A549 (cell line): Measurements from ENCODE around the gene IER5L. TPM values are rescaled to one million over a fixed set of nuclear protein-coding genes. Genes with fewer than 3 reads are reported as not detected.
A peak's percentile ranks its signal among the peaks of the same experiment; 100 is the strongest.

Experiments used
- ATAC-seq, 2 experiments: fragments of 200-7000 bp in 1 of 2; fragments of >200 bp in 1 of 2; cut with Nextera tagmentation in 1 of 2; cut with Tn5 transposase in 1 of 2; 3 replicates each; pipeline versions ENCODE4 v1.8.0 to v1.9.1; 2018 to 2020; ENCODE audit warnings: mild to moderate bottlenecking in 1 of 2, moderate library complexity in 1 of 2
- CTCF ChIA-PET: fragments of 300-600 bp; sonication (Branson Sonifier 250); formaldehyde crosslinking; extraction: SDS; loops from one replicate; lab custom pipeline; 2021; ENCODE audit warnings: antibody characterized with exemption, inconsistent platforms; lab: Yijun Ruan, JAX
- POLR2A ChIA-PET: fragments of 350-600 bp; formaldehyde crosslinking; extraction: SDS; loops from one replicate; lab custom pipeline; 2021; ENCODE audit warnings: antibody characterized with exemption, inconsistent platforms; lab: Yijun Ruan, JAX
- DNase-seq, 2 experiments: peaks; one replicate each; pipeline versions ENCODE4 v3.0.0 to v3.0.0-alpha.2; 2011 to 2016; ENCODE audit warnings: low read depth in 1 of 2, low spot score in 1 of 2
- FAIRE-seq: peaks from 2 replicates; lab custom pipeline; 2011; peaks lifted over from hg19 to GRCh38; lab: Jason Lieb, UNC
- H3K27ac ChIP-seq, 2 experiments: fragments of >200 bp; sonication (Bioruptor Twin); formaldehyde crosslinking; 3 replicates each; pipeline ENCODE4 v1.5.1; 2016 to 2017
- H3K4me1 ChIP-seq: fragments of >200 bp; sonication (Bioruptor Twin); formaldehyde crosslinking; 3 replicates; pipeline ENCODE4 v1.6.1; 2016
- H3K4me2 ChIP-seq: fragments of >200 bp; sonication (Bioruptor Twin); formaldehyde crosslinking; 3 replicates; pipeline ENCODE4 v1.6.1; 2016
- H3K4me3 ChIP-seq: fragments of >200 bp; sonication (Bioruptor Twin); formaldehyde crosslinking; 3 replicates; pipeline ENCODE4 v1.5.1; 2016
- H3K9me3 ChIP-seq: fragments of >200 bp; sonication (Bioruptor Twin); formaldehyde crosslinking; 3 replicates; pipeline ENCODE4 v1.6.1; 2016
- CBX8 ChIP-seq: fragments of 200-600 bp; sonication (generic); IDR thresholded peaks from 2 replicates; pipeline ENCODE4 v1.6.1; 2016
- CHD2 ChIP-seq: fragments of 150-350 bp; IDR thresholded peaks from 2 replicates; pipeline ENCODE4 v1.6.1; 2014; ENCODE audit warnings: low read length; ENCODE audit not compliant: partially characterized antibody
- CHD4 ChIP-seq: fragments of 200-600 bp; sonication (generic); IDR thresholded peaks from 2 replicates; pipeline ENCODE4 v1.6.1; 2016; ENCODE audit warnings: antibody characterized with exemption, mild to moderate bottlenecking, borderline replicate concordance
- EHMT2 ChIP-seq: fragments of 200-600 bp; sonication (generic); IDR thresholded peaks from 2 replicates; pipeline ENCODE4 v1.6.1; 2016; ENCODE audit warnings: antibody characterized with exemption, low read depth, mild to moderate bottlenecking, moderate library complexity
- ESRRA ChIP-seq: fragments of 150-350 bp; IDR thresholded peaks from 2 replicates; pipeline ENCODE4 v1.6.1; 2014; ENCODE audit warnings: mild to moderate bottlenecking, low read length, borderline replicate concordance
- FOSL2 ChIP-seq, 2 experiments: fragments of 450-650 bp in 1 of 2; fragments of >200 bp in 1 of 2; sonication (Bioruptor Twin) in 1 of 2; formaldehyde crosslinking; IDR thresholded peaks; 2 replicates each; pipeline versions ENCODE4 v1.5.0 to v1.6.1; 2016 to 2020; ENCODE audit warnings: mild to moderate bottlenecking in 1 of 2, moderate library complexity in 1 of 2
- HDAC2 ChIP-seq: fragments of 200-600 bp; sonication (generic); IDR thresholded peaks from 2 replicates; pipeline ENCODE4 v1.6.1; 2016
- HOXB13 ChIP-seq: fragments of 250-450 bp; sonication (Bioruptor Pico); IDR thresholded peaks from 2 replicates; pipeline ENCODE4 v1.5.0; 2020; ENCODE audit warnings: low read depth, mild to moderate bottlenecking, moderate library complexity
- JUNB ChIP-seq: fragments of >200 bp; sonication (Bioruptor Twin); formaldehyde crosslinking; IDR thresholded peaks from 2 replicates; pipeline ENCODE4 v1.6.1; 2016
- KDM1A ChIP-seq: fragments of 200-600 bp; sonication (generic); IDR thresholded peaks from 2 replicates; pipeline ENCODE4 v1.6.1; 2016; ENCODE audit warnings: low read depth, mild to moderate bottlenecking
- MAFK ChIP-seq: fragments of 450-650 bp; IDR thresholded peaks from 2 replicates; pipeline ENCODE4 v1.6.1; 2014; ENCODE audit not compliant: partially characterized antibody
- MAZ ChIP-seq: fragments of 150-350 bp; IDR thresholded peaks from 2 replicates; pipeline ENCODE4 v1.6.1; 2014; ENCODE audit warnings: antibody characterized with exemption, low read depth, low read length, borderline replicate concordance
- NFE2L2 ChIP-seq: fragments of 150-350 bp; conservative IDR thresholded peaks from 2 replicates; pipeline ENCODE4 v1.6.1; 2014; ENCODE audit warnings: low read length
- NPAS2 ChIP-seq: fragments of 250-450 bp; sonication (Bioruptor Pico); IDR thresholded peaks from 2 replicates; pipeline ENCODE4 v1.8.0; 2022; ENCODE audit warnings: mild to moderate bottlenecking, moderate library complexity, borderline replicate concordance
- NR3C1 ChIP-seq: fragments of >200 bp; sonication (Bioruptor Twin); formaldehyde crosslinking; IDR thresholded peaks from 3 replicates; pipeline ENCODE4 v1.6.1; 2017
- PHF8 ChIP-seq: fragments of 200-600 bp; sonication (generic); IDR thresholded peaks from 2 replicates; pipeline ENCODE4 v1.6.1; 2016; ENCODE audit warnings: low read depth, mild to moderate bottlenecking, antibody characterized with exemption, moderate library complexity, borderline replicate concordance
- POLR2A ChIP-seq: IDR thresholded peaks from 2 replicates; pipeline ENCODE4 v1.6.1; 2012; ENCODE audit warnings: mild to moderate bottlenecking, low read length
- RARB ChIP-seq: fragments of 250-450 bp; sonication (Bioruptor Pico); IDR thresholded peaks from 2 replicates; pipeline ENCODE4 v1.8.0; 2021; ENCODE audit warnings: mild to moderate bottlenecking, moderate library complexity
- RFX5 ChIP-seq: fragments of 450-650 bp; IDR thresholded peaks from 2 replicates; pipeline ENCODE4 v1.7.1; 2014; ENCODE audit warnings: antibody characterized with exemption, mild to moderate bottlenecking, moderate library complexity
- SMC3 ChIP-seq: fragments of >200 bp; sonication (Bioruptor Twin); formaldehyde crosslinking; IDR thresholded peaks from 3 replicates; pipeline ENCODE4 v1.6.1; 2018; ENCODE audit warnings: inconsistent platforms
- SREBF2 ChIP-seq: fragments of 450-650 bp; IDR thresholded peaks from 2 replicates; pipeline ENCODE4 v1.6.1; 2014; ENCODE audit warnings: mild to moderate bottlenecking, moderate library complexity
- ZC3H11A ChIP-seq: fragments of 450-650 bp; IDR thresholded peaks from 2 replicates; pipeline ENCODE4 v1.6.1; 2014; ENCODE audit warnings: antibody characterized with exemption, mild to moderate bottlenecking
- ZFP36 ChIP-seq: fragments of 450-650 bp; IDR thresholded peaks from 2 replicates; pipeline ENCODE4 v1.6.1; 2014; ENCODE audit warnings: borderline replicate concordance; ENCODE audit not compliant: partially characterized antibody
- ZSCAN20 ChIP-seq: fragments of 250-450 bp; sonication (Bioruptor Pico); IDR thresholded peaks from 2 replicates; pipeline ENCODE4 v1.8.0; 2022; ENCODE audit warnings: mild to moderate bottlenecking, moderate library complexity
- WGBS: methylation state at CpG from one replicate; pipeline ENCODE4 v1.1.6; 2017; ENCODE audit errors: missing lambda C conversion rate; 5-methylcytosine and 5-hydroxymethylcytosine counted together
- polyA plus RNA-seq, 4 experiments: library from polyadenylated mRNA; depleted of rRNA in 3 of 4; stranded (reverse); fragments of >200 nt; fragmentation: RNase III in 1 of 4; extraction: RNeasy Plus Mini Kit Qiagen cat#74134 plus additional on column Dnase treatment in 1 of 4; gene quantifications; 2 replicates in 3 of 4; 3 replicates in 1 of 4; pipeline ENCODE4 v1.2.3, GENCODE V29; 2011 to 2017
- TF ChIP-seq, protein P1 (sequence below): fragments of 200-600 bp; sonication (generic); IDR thresholded peaks from 2 replicates; pipeline ENCODE4 v1.6.1; 2016; ENCODE audit warnings: antibody characterized with exemption, mild to moderate bottlenecking, moderate library complexity
- TF ChIP-seq, protein P2 (sequence below): fragments of >200 bp; sonication (Bioruptor Twin); formaldehyde crosslinking; IDR thresholded peaks from 2 replicates; pipeline ENCODE4 v1.6.1; 2016
- TF ChIP-seq, protein P3 (sequence below): IDR thresholded peaks from 2 replicates; pipeline ENCODE4 v1.6.1; 2012

IER5L gene
- polyA plus RNA-seq, 2 of the 4 experiments (the other 2 are of a cell fraction), result 25.1 to 67.5 TPM

DNA sequence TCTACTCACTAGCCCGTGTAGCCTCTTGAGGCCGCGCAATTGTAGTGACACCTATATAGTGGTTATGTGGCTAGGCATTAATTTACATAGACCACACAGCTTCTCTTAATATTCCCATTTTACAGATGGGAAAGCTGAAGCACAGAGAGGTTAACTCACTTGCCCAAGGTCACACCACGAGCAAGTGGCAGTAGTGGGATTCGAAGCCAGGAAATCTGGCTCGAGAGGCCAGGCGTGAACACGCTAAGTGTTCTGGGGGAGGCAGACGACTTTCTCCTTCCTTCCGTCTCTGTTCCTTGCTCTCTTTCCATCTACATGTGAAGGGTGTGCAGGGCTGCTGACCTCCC lies 49.8 kb upstream of the IER5L start:
- TF ChIP-seq SREBF2 (no peak), NFE2L2 (no peak), ESRRA (no peak), MAFK (no peak), CBX8 (no peak), HDAC2 (no peak), KDM1A (no peak), POLR2A (no peak), PHF8 (no peak), NR3C1 (no peak), FOSL2 (IDR thresholded peaks at IDR 0.05) (no peak), FOSL2 (CRISPR knock-in tag; IDR thresholded peaks at IDR 0.05) (no peak)
- TF ChIP-seq, protein P1, sequence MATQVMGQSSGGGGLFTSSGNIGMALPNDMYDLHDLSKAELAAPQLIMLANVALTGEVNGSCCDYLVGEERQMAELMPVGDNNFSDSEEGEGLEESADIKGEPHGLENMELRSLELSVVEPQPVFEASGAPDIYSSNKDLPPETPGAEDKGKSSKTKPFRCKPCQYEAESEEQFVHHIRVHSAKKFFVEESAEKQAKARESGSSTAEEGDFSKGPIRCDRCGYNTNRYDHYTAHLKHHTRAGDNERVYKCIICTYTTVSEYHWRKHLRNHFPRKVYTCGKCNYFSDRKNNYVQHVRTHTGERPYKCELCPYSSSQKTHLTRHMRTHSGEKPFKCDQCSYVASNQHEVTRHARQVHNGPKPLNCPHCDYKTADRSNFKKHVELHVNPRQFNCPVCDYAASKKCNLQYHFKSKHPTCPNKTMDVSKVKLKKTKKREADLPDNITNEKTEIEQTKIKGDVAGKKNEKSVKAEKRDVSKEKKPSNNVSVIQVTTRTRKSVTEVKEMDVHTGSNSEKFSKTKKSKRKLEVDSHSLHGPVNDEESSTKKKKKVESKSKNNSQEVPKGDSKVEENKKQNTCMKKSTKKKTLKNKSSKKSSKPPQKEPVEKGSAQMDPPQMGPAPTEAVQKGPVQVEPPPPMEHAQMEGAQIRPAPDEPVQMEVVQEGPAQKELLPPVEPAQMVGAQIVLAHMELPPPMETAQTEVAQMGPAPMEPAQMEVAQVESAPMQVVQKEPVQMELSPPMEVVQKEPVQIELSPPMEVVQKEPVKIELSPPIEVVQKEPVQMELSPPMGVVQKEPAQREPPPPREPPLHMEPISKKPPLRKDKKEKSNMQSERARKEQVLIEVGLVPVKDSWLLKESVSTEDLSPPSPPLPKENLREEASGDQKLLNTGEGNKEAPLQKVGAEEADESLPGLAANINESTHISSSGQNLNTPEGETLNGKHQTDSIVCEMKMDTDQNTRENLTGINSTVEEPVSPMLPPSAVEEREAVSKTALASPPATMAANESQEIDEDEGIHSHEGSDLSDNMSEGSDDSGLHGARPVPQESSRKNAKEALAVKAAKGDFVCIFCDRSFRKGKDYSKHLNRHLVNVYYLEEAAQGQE, result no peak
- TF ChIP-seq, protein P2, sequence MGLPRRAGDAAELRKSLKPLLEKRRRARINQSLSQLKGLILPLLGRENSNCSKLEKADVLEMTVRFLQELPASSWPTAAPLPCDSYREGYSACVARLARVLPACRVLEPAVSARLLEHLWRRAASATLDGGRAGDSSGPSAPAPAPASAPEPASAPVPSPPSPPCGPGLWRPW, result no peak
- TF ChIP-seq, all 56 proteins: peak for 0
- ATAC-seq, result no peak
- no peak overlapping the region for H3K4me2 ChIP-seq
- no peak for FAIRE-seq
- 94% methylated on average over 10 of the region's 10 CpGs for WGBS
- ChIA-PET POLR2A (interaction anchor here (1.3 kb wide), 1 partner anchor 50 kb away, joined by 4 read pairs; the partner anchor contains the start of gene IER5L), CTCF (interaction anchor here (1.0 to 1.3 kb wide), 2 partner anchors 9 to 54 kb away, joined by 3 to 6 read pairs; no protein-coding TSS in a partner anchor)
- no peaks in the 10 kb centered on the region for H3K9me3 ChIP-seq
- H3K4me1 ChIP-seq, result peaks cover 28% of the 10 kb centered on the region
- H3K27ac ChIP-seq, result peak overlapping the region in 1 of 2 experiments; percentile 65; a peak in 2 of 6 replicates
- no peak overlapping the region for H3K4me3 ChIP-seq
- no peak for DNase-seq

DNA sequence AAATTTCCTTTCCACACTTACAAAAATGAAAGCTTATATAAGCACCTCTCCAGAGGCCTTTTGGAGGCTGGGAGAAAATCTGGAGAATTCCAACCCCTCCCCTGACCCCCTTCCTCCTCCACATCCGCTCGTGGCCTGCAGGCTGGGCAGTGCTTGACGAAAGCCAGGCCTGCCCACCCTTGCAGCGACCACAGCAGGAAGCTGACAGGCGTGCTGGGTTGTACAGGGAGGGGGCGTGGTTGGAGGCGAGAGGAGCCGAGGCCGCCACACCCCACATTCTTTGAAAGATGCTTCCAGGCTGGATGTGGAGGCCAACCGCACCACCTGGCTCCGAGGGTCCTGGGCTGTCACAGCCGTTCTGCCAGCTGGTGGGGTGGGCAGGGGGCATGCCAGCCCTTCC lies 47.8 kb upstream of the IER5L start:
- ChIA-PET POLR2A (interaction anchor here (1.0 to 1.2 kb wide), 2 partner anchors 10 to 48 kb away, joined by 4 to 13 read pairs; partner anchors contain the start of gene IER5L), CTCF (interaction anchor here (0.7 to 0.8 kb wide), 2 partner anchors 23 to 52 kb away, joined by 3 read pairs; no protein-coding TSS in a partner anchor)
- FAIRE-seq, result no peak
- Histone ChIP-seq H3K27ac (peak overlapping the region; percentile 54 to 74), H3K9me3 (no peaks in the 10 kb centered on the region), H3K4me2 (peak overlapping the region; percentile 59), H3K4me1 (peaks cover 28% of the 10 kb centered on the region), H3K4me3 (no peak overlapping the region)
- WGBS, result 27% methylated on average over 9 of the region's 12 CpGs
- ATAC-seq, result peak; percentile 56 to 81; a peak in 4 of 6 replicates
- no peak for TF ChIP-seq ZFP36
- no peak for TF ChIP-seq RARB
- TF ChIP-seq, protein P3, sequence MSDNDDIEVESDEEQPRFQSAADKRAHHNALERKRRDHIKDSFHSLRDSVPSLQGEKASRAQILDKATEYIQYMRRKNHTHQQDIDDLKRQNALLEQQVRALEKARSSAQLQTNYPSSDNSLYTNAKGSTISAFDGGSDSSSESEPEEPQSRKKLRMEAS, result peak; percentile 44
- no peak for TF ChIP-seq ZC3H11A
- DNase-seq, result peak; percentile 49 to 77

DNA sequence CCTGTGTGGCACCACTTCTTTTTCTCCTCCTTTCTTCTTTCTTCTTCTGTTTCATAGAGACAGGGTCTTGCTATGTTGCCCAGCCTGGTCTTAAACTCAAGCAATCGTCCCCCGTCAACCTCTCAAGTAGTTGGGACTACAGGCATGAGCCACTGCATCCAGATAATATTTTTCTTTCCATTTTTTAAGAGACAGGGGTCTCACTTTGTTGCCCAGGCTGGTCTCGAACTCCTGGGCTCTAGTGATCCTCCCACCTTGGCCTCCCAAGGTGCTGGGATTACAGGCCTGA lies 47.4 kb upstream of the IER5L start:
- 91% methylated on average over 3 of the region's 3 CpGs for WGBS
- ATAC-seq, result no peak
- peak overlapping the region; percentile 54 to 74 for H3K27ac ChIP-seq
- peak overlapping the region; percentile 59 for H3K4me2 ChIP-seq
- H3K4me3 ChIP-seq, result no peak overlapping the region
- no peaks in the 10 kb centered on the region for H3K9me3 ChIP-seq
- CTCF ChIA-PET, result interaction anchor here (0.7 to 0.8 kb wide), 2 partner anchors 24 to 52 kb away, joined by 3 read pairs; no protein-coding TSS in a partner anchor
- POLR2A ChIA-PET, result interaction anchor here (1.0 to 1.2 kb wide), 2 partner anchors 11 to 47 kb away, joined by 4 to 13 read pairs; partner anchors contain the start of gene IER5L
- TF ChIP-seq CHD4 (no peak), EHMT2 (no peak), PHF8 (no peak), ZSCAN20 (CRISPR knock-in tag) (no peak), RFX5 (no peak), SMC3 (no peak), KDM1A (no peak), CBX8 (no peak), MAZ (no peak), MAFK (no peak), NPAS2 (CRISPR knock-in tag) (no peak), ZFP36 (no peak), CHD2 (no peak), HOXB13 (CRISPR knock-in tag) (no peak), JUNB (no peak)
- H3K4me1 ChIP-seq, result peaks cover 28% of the 10 kb centered on the region
- FAIRE-seq, result no peak
- no peak for DNase-seq
